KG1 (cell line): Measurements from ENCODE around the gene RBMS3.
"Not testable (repeated sequence)": the region's sequence is repeated elsewhere in the genome, so short reads cannot be mapped to it uniquely, and the experiment has no call there.

Source experiments
- DNase-seq: peaks from one replicate; lab custom pipeline; 2025; lab: John Stamatoyannopoulos, UW

The RBMS3 gene

GRCh38 chr3:29484633-29485032 lies 203.8 kb downstream of the RBMS3 start:
- DNase-seq, result no peak

DNA sequence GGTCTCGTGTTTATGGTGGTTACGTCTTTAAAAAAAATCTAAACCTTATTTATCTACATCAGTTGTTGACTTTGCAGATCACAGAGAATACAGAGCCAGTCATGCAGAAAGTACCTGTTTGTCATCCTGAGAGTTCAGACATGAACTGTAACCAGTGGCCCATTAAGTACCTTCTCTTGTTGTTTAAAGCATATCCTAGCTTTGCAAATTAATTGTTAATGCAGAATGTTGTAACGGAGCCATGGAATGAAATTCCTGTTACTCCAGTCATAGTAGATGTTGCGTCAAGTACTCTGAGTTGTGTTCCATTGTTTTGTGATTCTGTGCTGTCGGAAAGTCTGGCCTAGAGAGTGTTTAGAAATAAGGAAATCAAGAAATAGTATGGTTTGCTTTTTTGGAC lies 205.2 kb downstream of the RBMS3 start:
- no peak for DNase-seq

DNA sequence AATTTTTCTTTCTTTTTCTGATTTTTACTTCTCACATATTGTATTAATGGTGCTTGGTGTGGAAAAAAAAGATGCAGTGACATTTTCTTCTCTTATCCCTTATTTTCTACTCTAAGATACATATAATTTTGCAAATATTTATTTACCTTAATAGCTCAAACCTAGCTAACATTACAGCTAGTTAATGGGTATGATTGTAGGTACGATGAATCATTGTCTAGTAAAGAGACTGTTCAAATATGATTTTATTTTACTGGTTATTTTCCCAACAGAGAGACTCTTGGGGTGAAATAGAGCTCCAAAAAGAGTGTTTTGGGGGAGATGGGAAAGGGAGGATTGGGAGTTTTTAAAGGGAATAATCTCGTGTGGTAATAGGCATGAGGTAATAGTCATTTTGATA lies 206.0 kb downstream of the RBMS3 start:
- no peak for DNase-seq

DNA sequence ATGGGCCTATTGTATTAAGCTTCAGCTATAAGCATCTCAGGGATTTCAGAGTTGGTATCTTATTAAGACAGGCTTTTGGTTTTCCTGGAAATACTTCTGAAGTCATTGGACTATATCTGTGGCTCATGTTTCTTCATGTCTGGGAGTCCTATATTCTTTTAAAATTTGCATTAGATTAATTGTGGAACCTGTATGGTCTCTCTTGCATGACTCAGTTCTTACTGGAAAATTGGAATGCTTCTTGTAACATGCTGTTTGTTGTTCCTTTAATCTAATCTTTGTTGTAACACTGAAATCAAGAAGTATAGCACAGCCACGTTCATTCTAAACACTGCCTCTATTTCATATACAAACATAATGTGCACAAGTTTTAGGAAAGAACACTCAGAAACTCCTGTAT lies 208.1 kb downstream of the RBMS3 start:
- DNase-seq, result no peak

DNA sequence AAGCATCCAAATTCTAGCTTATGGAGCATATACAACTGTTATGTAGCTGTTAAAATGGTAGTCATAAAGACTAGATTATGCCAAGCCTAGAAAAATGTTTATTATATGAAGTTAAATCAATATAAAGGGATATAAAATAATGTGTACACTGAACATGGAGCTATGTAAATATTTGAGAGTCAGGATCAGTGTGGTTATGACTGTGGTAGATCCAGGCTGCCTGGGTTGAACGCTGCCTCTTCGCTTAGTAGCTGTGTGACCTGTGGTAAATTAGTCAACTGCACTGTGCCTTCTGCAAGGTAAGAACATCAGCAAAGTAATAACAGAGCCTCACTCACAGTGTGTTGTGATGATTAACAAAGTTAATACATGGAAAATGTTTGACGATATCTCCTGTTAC lies 212.2 kb downstream of the RBMS3 start:
- no peak for DNase-seq

DNA sequence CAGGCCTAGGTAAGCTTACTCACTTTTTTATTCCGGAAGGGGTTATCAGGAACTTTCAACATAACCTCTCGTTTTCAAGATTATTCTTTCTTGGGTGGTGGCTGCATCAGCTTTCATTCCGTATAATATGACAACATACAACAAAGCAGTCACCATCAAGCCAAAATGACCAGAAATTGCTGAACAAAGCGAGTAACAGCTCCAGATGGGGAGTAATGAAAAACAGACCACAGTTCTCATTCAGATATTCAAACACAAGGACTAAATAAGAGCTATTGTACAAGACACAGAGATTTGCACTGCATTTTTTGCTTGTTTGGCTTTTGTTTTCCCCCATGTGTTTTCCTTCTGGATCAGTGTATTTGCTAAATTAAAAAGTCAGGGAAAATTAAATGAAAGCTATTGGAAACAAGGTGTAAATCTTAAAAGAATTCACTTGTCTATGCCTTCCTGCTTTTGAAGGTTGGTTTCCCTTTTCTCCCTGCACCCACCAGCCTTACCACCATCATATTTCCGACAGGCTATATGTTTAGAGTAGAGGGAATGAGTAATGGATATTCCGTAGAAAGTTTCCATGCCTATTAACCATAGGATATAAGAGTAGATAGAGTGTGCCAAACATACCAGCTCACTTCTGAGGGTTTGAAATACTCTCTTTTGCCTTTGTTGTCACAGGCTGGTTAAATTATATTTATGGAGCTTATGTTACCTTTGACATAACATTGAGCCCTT lies 213.6 kb downstream of the RBMS3 start:
- DNase-seq, result no peak

- no peak for DNase-seq
Measured at GRCh38 chr3:29497282-29497681, 216.4 kb downstream of the RBMS3 start.

GRCh38 chr3:29502771-29503170 lies 221.9 kb downstream of the RBMS3 start:
- no peak for DNase-seq

DNA sequence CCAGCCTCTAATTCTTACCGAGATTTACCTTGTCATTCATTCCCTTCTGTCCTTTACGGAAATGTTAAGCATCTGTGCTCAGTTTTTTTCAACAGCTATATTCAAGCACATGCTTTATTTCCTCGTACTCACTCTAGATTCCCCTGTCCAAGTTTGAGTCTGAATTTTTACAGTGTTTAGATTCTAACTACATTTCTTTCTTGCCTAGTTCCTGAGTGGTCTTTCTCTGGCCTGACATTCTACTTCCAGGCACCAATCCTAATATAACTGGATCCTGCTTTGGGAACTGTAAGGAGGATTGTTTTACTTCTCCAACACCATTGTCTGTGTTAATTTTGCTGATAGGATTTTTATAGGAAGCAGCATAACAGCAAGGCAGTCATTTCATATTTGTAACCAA lies 222.4 kb downstream of the RBMS3 start:
- DNase-seq, result no peak

GRCh38 chr3:29503958-29504357 lies 223.1 kb downstream of the RBMS3 start:
- no peak for DNase-seq

DNA sequence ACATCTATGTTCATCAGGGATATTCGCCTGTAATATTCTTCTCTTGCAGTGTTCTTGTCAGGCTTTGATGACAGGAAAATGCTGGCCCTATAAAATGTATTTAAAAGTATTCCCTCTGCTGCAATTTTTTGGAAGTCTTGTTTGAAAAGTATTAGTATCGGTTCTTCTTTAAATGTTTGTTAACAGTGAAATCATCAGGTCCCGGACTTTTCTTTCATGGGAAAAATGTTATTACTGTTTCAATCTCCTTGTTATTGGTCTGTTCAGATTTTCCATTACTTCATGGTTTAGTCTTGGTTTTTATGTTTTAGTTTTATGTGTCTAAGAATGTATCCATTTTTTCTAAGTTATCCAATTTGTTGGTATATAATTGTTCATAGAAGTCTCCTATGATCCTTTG lies 225.6 kb downstream of the RBMS3 start:
- DNase-seq, result no peak

DNA sequence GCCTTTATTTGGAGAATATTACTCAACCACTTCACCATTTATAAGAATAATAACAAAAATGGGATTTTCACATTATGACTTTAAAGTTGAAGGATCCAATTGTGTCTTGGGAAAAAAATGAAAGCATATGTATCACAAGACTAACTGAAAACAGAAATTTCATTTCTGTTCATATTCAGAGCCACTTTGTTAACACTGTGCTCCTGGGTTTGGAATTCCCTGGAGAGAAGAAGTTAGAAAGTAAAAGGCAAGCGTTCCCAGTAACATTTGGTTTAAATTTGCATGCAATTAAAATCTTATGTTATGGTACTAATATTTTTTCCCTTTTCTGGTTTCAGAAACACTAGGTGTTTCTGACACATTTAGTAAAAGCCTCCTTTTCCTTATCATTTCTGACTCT lies 230.8 kb downstream of the RBMS3 start:
- DNase-seq, result no peak

DNA sequence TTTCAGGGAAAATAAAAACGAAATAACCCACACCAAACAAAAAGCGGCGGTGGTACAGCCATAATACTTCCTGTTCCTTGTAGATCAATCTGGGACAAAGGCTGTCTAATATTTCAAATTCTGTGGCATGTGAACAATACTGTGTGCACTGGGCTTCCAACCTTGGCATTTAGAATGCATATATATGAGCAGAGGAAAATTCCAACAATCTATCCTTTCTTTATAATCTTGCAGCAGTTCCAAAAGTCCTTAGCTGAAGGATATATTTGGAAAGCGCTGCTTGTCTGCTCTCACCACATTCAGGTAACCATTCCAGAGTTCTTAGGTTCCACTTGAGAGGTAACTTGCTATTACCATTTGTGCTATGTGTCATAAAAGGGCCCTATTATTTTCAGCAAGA lies 231.8 kb downstream of the RBMS3 start:
- no peak for DNase-seq

GRCh38 chr3:29513236-29513635 lies 232.4 kb downstream of the RBMS3 start:
- DNase-seq, result no peak

GRCh38 chr3:29514170-29514569 lies 233.3 kb downstream of the RBMS3 start:
- no peak for DNase-seq

- no peak for DNase-seq
Measured at GRCh38 chr3:29514912-29515311, 234.0 kb downstream of the RBMS3 start.

DNA sequence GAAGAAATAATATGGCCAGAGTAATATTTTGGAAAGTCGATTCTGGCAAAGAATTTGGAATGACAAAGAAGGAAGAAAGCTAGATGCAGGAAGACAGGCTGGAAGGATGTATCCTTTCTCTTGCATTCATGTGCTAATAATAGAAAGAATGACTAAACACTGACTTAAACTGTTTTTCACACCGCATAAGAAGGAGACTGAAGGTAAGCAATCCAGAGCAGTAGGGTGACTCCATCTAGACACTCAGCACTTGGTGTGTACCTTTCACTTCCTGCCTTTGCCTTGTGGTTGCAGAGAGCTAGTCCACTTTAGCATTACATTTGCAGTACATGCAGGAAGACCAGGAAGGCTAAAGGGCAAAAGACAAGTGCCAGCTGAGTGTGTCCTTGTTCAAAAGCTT lies 234.6 kb downstream of the RBMS3 start:
- no peak for DNase-seq

DNA sequence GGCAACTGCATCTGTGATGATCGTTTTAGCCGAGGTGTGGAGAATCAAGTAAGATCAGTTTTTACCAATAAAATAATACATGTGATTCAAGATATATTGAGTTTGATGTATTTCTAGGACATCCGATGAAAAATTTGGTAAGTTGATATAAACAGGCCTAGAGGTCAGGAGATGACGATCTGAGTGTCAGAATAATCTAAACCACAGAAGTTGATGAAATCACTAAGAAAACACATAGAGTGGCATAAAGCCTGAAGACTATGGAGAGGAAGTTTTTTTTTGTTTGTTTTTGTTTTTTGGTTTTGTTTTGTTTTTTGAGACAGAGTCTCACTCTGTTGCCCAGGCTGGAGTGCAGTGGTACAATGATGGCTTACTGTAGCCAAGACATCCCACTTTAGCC lies 235.3 kb downstream of the RBMS3 start:
- no peak for DNase-seq

GRCh38 chr3:29520764-29521163 lies 239.9 kb downstream of the RBMS3 start:
- no peak for DNase-seq

GRCh38 chr3:29521293-29521692 lies 240.4 kb downstream of the RBMS3 start:
- DNase-seq, result no peak

DNA sequence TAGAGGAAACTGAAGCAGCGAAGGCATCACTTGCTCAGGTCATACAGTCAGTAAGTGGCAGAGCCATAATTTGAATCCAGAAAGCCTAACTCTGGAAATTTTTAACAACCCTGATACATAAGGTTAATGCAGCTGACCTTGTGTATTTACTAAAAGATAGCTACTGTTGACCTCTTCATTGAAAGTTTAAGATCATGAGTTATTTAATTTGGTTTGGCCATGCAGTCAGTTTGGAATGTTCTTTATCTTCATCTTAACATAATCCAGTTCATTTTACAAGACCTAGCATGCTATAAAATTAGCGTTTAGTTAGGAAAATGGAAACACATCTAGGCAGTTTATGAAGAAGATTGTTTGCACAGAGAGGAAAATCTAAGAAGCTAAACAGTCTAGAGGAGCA lies 240.9 kb downstream of the RBMS3 start:
- no peak for DNase-seq

- DNase-seq, result not testable (repeated sequence)
Measured at GRCh38 chr3:29524433-29524832, 243.6 kb downstream of the RBMS3 start.

- DNase-seq, result no peak
Measured at GRCh38 chr3:29525254-29525881, 244.5 kb downstream of the RBMS3 start.

DNA sequence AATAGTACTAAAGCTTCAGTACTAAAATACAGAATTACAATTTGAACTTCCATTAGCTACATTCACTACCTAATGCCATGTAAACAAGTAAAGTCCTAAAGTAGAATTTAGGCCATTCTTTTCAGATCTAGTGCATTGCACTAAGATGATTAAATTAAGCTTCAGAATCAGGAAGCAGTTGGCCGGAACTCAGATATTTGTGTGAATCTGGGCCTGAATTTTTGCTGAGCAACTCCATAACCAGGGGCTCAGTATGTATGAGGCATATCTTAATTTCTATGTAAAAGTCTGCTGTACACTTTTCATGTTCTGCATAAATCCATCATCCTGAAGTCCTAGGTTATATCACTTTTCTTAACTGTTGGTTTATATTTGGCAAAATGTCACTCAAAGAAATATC lies 246.4 kb downstream of the RBMS3 start:
- no peak for DNase-seq
